GM21423 (cell line): ENCODE results near the gene RAB5IF.
"Not testable (repeated sequence)": the region's sequence is repeated elsewhere in the genome, so short reads cannot be mapped to it uniquely, and the experiment has no call there.

ENCODE experiments used
- ATAC-seq: cut with Tn5 transposase; IDR thresholded peaks from one replicate; pipeline ENCODE4 v1.9.1; 2021; ENCODE audit warnings: mild to moderate bottlenecking, moderate library complexity; ENCODE audit not compliant: unreplicated experiment

The RAB5IF gene

GRCh38 chr20:36628076-36628475 is 22.5 kb downstream of the RAB5IF start:
- no peak for ATAC-seq

- no peak for ATAC-seq
Observed at GRCh38 chr20:36629719-36630681, 24.4 kb downstream of the RAB5IF start.

- no peak for ATAC-seq
Observed at GRCh38 chr20:36631646-36632045, 26.1 kb downstream of the RAB5IF start.

- ATAC-seq = no peak
Observed at GRCh38 chr20:36632147-36632486, 26.5 kb downstream of the RAB5IF start.

GRCh38 chr20:36632487-36633284 is 27.1 kb downstream of the RAB5IF start:
- ATAC-seq = no peak

- ATAC-seq = no peak
Observed at GRCh38 chr20:36633285-36633772, 27.8 kb downstream of the RAB5IF start.

GRCh38 chr20:36634342-36634741 is 28.8 kb downstream of the RAB5IF start:
- no peak for ATAC-seq

GRCh38 chr20:36638876-36639400 is 33.4 kb downstream of the RAB5IF start:
- not testable (repeated sequence) for ATAC-seq

GRCh38 chr20:36641506-36641843 is 35.9 kb downstream of the RAB5IF start:
- ATAC-seq = no peak

- no peak for ATAC-seq
Observed at GRCh38 chr20:36642136-36642535, 36.6 kb downstream of the RAB5IF start.

GRCh38 chr20:36644032-36644705 is 38.6 kb downstream of the RAB5IF start:
- no peak for ATAC-seq

GRCh38 chr20:36644706-36645095 is 39.1 kb downstream of the RAB5IF start:
- ATAC-seq = no peak

- ATAC-seq = no peak
Observed at GRCh38 chr20:36645353-36645752, 39.8 kb downstream of the RAB5IF start.

GRCh38 chr20:36645998-36646397 is 40.4 kb downstream of the RAB5IF start, which contains the start of gene SLA2:
Gene SLA2, minus strand, starts transcription at chr20:36646196. Its CDS starts 4,861 bp downstream, at chr20:36641335.
- no peak for ATAC-seq

GRCh38 chr20:36646678-36647077 is 41.1 kb downstream of the RAB5IF start:
- no peak for ATAC-seq

- no peak for ATAC-seq
Observed at GRCh38 chr20:36647196-36648121, 41.9 kb downstream of the RAB5IF start.

GRCh38 chr20:36653456-36653855 is 47.9 kb downstream of the RAB5IF start:
- ATAC-seq = no peak

GRCh38 chr20:36654506-36654905 is 48.9 kb downstream of the RAB5IF start:
- no peak for ATAC-seq

- no peak for ATAC-seq
Observed at GRCh38 chr20:36655004-36655403, 49.4 kb downstream of the RAB5IF start.

- ATAC-seq = no peak
Observed at GRCh38 chr20:36656733-36657132, 51.2 kb downstream of the RAB5IF start.
